Frontal cortex (tissue), 4 donors: ENCODE results near the gene EXOSC5. TPM values are rescaled to one million over a fixed set of nuclear protein-coding genes. Genes with fewer than 3 reads are reported as not detected.
"Not testable (repeated sequence)": the region's sequence is repeated elsewhere in the genome, so short reads cannot be mapped to it uniquely, and the experiment has no call there.

Source experiments
- DNase-seq, 2 donors: peaks; one replicate each; pipeline ENCODE4 v3.0.0; 2012; ENCODE audit warnings: low spot score in 2 of 2
- FAIRE-seq: peaks from 2 replicates; lab custom pipeline; 2012; peaks lifted over from hg19 to GRCh38; lab: Jason Lieb, UNC
- total RNA-seq: library from RNA; depleted of rRNA; stranded (reverse); fragments of >200 nt; gene quantifications from one replicate; pipeline ENCODE4 v1.2.3, GENCODE V29; 2014
- donor health status: control.
- donor health status: control.
- donor health status: control.

Gene EXOSC5
- 14.7 TPM for total RNA-seq

DNA sequence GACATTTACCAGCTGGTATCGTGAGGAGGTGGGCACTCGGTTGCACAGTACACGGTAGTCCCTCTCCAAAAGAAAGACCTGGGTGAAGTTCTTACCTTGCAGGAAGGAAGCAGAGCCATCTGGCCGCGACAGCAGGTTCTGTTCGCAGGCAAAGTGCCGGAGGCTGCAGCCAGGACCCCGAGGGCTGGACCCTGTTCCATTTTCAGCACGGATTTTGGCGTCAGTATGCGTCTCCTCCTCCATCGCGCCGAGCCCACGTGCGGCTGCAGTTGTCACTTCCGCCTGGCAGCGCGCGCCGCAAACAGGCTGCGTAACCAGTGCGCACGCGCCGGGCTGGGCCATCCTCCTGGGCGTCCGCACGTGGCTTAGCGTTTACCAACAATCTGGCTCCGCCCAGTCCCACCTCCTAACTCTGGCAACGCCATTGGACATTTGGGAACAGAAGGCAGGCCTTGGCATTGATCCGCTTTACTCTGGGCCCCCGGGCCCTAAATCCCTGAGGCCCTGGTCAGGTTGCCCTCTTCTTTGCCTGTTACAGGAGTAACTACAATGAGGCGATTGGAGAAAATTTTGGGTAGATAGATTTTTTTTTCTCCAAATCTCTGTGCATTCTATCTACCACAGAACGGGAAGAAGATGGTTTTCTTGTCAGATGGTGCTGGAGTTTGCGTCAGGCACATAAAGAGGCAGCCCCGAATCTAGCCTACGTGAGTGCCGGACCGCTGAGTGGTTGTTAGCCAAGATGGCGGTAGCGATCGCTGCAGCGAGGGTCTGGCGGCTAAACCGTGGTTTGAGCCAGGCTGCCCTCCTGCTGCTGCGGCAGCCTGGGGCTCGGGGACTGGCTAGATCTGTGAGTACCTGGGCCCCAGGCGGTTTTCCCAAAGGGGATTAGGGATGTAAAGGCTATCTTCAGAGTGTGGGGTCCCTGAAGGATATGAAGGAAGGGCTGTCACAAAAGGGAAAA, at the start of gene EXOSC5, which contains the start of gene BCKDHA:
EXOSC5 (minus strand) TSS at position 274 of the 964 bp plus-strand sequence; CDS start at position 243, 31 bp downstream.
BCKDHA (plus strand) TSS at position 733 of the 964 bp plus-strand sequence; CDS start at position 743, 10 bp downstream.
- peak; percentile 90 for FAIRE-seq
- DNase-seq = peak; percentile 93 to 98

GRCh38 chr19:41445575-41445974, 48.4 kb upstream of the EXOSC5 start:
- DNase-seq = no peak
- FAIRE-seq = no peak

GRCh38 chr19:41443813-41444455, 46.8 kb upstream of the EXOSC5 start:
- FAIRE-seq (no peak), DNase-seq (no peak)

- FAIRE-seq = no peak
Observed at GRCh38 chr19:41442473-41443355, 45.6 kb upstream of the EXOSC5 start, which contains the start of gene ERICH4. Gene ERICH4 (plus strand): TSS chr19:41443156. CDS start chr19:41443170, 14 bp downstream.

GRCh38 chr19:41441321-41441945, 44.3 kb upstream of the EXOSC5 start:
- FAIRE-seq = no peak
- DNase-seq = no peak

More at GRCh38 chr19:41442473-41443355, 45.6 kb upstream of the EXOSC5 start, which contains the start of gene ERICH4:
- DNase-seq = no peak

GRCh38 chr19:41439441-41440222, 42.5 kb upstream of the EXOSC5 start, which contains the start of gene DMAC2:
Gene DMAC2 (minus strand): TSS chr19:41439912. CDS start chr19:41439899, 13 bp downstream.
- FAIRE-seq (no peak), DNase-seq (peak; percentile 84 to 93)

DNA sequence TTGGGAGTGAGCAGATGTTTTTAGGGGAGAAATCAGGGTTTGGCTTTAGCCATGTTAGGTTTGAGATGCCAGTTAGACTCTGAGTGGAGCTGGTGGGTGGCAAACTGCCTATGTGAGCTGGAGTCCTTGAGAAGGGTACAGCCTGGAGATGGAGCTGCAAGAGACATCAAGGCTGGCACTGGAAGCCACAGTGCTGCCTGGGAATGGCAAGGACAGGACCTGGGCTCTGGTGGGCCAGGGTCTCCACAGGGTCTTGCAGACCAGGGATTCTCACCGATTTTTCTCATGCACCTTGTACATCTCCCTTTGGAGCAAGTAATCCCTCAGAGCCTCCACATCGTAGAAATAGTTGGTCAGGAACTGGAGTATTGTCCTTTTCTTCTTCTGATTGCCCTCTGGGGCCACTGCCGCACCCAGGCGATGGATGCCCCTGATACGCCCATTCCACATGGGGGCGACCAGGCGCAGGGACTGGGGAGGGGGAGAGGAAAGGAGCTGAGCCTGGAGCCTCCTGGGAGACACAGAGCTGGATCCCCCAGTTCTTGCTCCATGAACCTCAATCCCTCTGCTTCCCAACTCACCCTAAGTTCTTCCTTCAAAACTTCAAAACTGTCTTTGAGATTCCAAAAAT, 40.9 kb upstream of the EXOSC5 start:
- DNase-seq (no peak), FAIRE-seq (no peak)

- FAIRE-seq (no peak), DNase-seq (no peak)
Observed at GRCh38 chr19:41436674-41436951, 39.5 kb upstream of the EXOSC5 start.

DNA sequence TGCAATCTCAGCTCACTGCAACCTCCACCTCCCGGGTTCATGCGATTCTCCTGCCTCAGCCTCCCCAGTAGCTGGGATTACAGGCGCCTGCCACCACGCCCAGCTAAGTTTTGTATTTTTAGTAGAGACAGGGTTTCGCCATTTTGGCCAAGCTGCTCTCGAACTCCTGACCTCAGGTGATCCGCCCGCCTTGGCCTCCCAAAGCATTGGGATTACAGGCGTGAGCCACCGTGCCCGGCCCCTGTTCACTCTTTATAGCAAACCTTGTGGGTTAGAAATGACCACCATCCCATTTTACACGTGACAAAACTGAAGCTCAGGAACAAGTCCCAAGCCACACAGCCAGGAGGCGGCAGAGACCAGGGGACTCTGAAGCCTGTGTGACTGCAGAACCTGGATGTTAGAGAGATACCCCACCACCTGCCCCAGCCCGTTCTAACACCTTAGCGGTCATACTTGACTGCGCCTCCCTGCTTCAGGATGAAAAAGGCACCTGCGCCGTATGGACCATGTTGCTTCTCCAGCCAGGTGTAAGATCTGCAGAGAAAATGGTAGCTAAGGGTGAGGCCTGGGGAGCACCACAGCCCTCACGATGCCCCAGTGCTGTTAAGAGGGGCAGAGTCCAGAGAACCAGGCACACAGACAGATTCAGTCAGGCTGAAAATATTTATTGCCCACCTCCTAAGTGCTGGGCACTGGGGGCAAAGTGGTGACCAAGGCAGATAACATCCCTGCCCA, 38.9 kb upstream of the EXOSC5 start:
- FAIRE-seq = no peak

DNA sequence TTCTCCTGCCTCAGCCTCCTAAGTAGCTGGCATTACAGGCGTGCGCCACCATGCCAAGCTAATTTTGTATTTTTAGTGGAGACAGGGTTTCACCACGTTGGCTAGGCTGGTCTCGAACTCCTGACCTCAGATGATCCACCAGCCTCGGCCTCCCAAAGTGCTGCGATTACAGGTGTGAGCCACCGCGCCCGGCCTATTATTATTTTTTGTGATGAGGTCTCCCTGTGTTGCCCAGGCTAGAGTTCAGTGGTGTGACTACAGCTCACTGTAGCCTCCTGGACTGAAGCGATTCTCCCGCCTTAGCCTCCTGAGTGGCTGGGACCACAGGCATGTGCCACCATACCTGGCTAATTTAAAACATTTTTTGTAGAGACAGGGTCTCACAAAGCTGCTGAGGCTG, 38.2 kb upstream of the EXOSC5 start:
- not testable (repeated sequence) for DNase-seq, FAIRE-seq

More for the DNA sequence above, 38.9 kb upstream of the EXOSC5 start:
- no peak for DNase-seq

- DNase-seq (no peak), FAIRE-seq (no peak)
Observed at GRCh38 chr19:41434450-41434849, 37.3 kb upstream of the EXOSC5 start.

GRCh38 chr19:41433171-41433570, 36.0 kb upstream of the EXOSC5 start:
- DNase-seq (no peak), FAIRE-seq (no peak)

GRCh38 chr19:41431426-41432386, 34.5 kb upstream of the EXOSC5 start:
- no peak for FAIRE-seq
- peak in 1 of 2 donors; percentile 51 for DNase-seq

DNA sequence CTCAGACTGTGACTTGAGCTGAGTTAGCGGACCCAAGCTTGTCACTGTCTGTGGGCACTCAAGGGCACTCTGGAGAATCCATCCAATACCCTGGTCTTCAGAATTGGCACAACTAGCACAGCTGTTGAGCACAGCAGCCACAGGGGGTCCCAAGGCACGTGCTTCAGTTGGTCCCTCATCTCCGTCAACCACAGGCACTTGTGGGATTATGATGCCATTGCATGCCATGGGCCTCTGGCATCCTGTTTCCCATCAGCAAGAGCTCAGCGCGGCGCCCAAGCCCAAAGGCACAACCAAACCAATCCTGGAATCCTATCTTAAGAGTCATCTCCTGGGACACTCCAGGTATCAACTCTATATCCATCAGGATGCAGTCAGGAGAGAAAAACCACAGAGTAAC, 33.8 kb upstream of the EXOSC5 start:
- no peak for DNase-seq
- no peak for FAIRE-seq

GRCh38 chr19:41428481-41428859, 31.3 kb upstream of the EXOSC5 start:
- no peak for FAIRE-seq

More at GRCh38 chr19:41428481-41428859, 31.3 kb upstream of the EXOSC5 start:
- DNase-seq = no peak
